Brain pericyte (primary cell): Measurements from ENCODE around the gene KRT72.
"Not testable (repeated sequence)": the region's sequence is repeated elsewhere in the genome, so short reads cannot be mapped to it uniquely, and the experiment has no call there.

ENCODE experiments used
- DNase-seq: peaks from one replicate; pipeline ENCODE4 v3.0.0-alpha.2; 2012; ENCODE audit warnings: low read depth, low spot score

Gene KRT72

GRCh38 chr12:52606581-52607218 is 5.4 kb upstream of the KRT72 start:
- no peak for DNase-seq

- DNase-seq = no peak
Observed at GRCh38 chr12:52606096-52606495, 4.8 kb upstream of the KRT72 start.

- DNase-seq = no peak
Observed at GRCh38 chr12:52605542-52605941, 4.3 kb upstream of the KRT72 start.

GRCh38 chr12:52604859-52605258 is 3.6 kb upstream of the KRT72 start:
- DNase-seq = no peak

GRCh38 chr12:52603314-52603713 is 2.1 kb upstream of the KRT72 start:
- no peak for DNase-seq

- DNase-seq = no peak
Observed at GRCh38 chr12:52602552-52602951, 1.3 kb upstream of the KRT72 start.

GRCh38 chr12:52601671-52602070 is 408 bp upstream of the KRT72 start:
- DNase-seq = no peak

GRCh38 chr12:52600475-52600874 is 788 bp downstream of the KRT72 start:
- no peak for DNase-seq

- no peak for DNase-seq
Observed at GRCh38 chr12:52600071-52600470, 1.2 kb downstream of the KRT72 start.

- no peak for DNase-seq
Observed at GRCh38 chr12:52598966-52599365, 2.3 kb downstream of the KRT72 start.

GRCh38 chr12:52594237-52594636 is 7.0 kb downstream of the KRT72 start:
- not testable (repeated sequence) for DNase-seq

GRCh38 chr12:52591521-52591920 is 9.7 kb downstream of the KRT72 start:
- no peak for DNase-seq

- DNase-seq = no peak
Observed at GRCh38 chr12:52590021-52590420, 11.2 kb downstream of the KRT72 start.

- DNase-seq = no peak
Observed at GRCh38 chr12:52587563-52587962, 13.7 kb downstream of the KRT72 start.

GRCh38 chr12:52585946-52586345 is 15.3 kb downstream of the KRT72 start:
- no peak for DNase-seq

- DNase-seq = no peak
Observed at GRCh38 chr12:52585066-52585465, 16.2 kb downstream of the KRT72 start.

GRCh38 chr12:52584156-52584682 is 17.0 kb downstream of the KRT72 start:
- DNase-seq = no peak

GRCh38 chr12:52582971-52583456 is 18.2 kb downstream of the KRT72 start:
- DNase-seq = no peak

- no peak for DNase-seq
Observed at GRCh38 chr12:52582486-52582885, 18.8 kb downstream of the KRT72 start.

- DNase-seq = no peak
Observed at GRCh38 chr12:52581481-52581880, 19.8 kb downstream of the KRT72 start.

GRCh38 chr12:52581066-52581465 is 20.2 kb downstream of the KRT72 start:
- no peak for DNase-seq

GRCh38 chr12:52580496-52580895 is 20.8 kb downstream of the KRT72 start:
- DNase-seq = no peak
